IMR-90 (cell line): ENCODE measurements around the gene EPS8. TPM values are rescaled to one million over a fixed set of nuclear protein-coding genes. Genes with fewer than 3 reads are reported as not detected.
"Not testable (repeated sequence)": the region's sequence is repeated elsewhere in the genome, so short reads cannot be mapped to it uniquely, and the experiment has no call there.

Experiments used
- ATAC-seq: fragments of 200-7000 bp; cut with Tn5 transposase; 2 replicates; pipeline ENCODE4 v1.9.1; 2020; ENCODE audit warnings: low read depth, mild to moderate bottlenecking, moderate library complexity
- BruUV-seq: library from RNA; stranded (reverse); fragments of 400-500 nt; replicated peaks from 2 replicates; lab custom pipeline; 2021; lab: Mats Ljungman, UMichigan
- CTCF ChIA-PET: fragments of 300-600 bp; formaldehyde crosslinking; extraction: SDS; loops from one replicate; lab custom pipeline; 2021; ENCODE audit warnings: antibody characterized with exemption; lab: Yijun Ruan, JAX
- POLR2A ChIA-PET: fragments of 300-600 bp; sonication (Branson Sonifier 250); formaldehyde crosslinking; loops from one replicate; lab custom pipeline; 2022; ENCODE audit warnings: antibody characterized with exemption; ENCODE audit not compliant: unreplicated experiment; lab: Charles Lee
- DNase-seq: peaks from one replicate; pipeline ENCODE4 v3.0.0; 2013
- H2AFZ ChIP-seq: replicated peaks from 2 replicates; pipeline ENCODE3; 2013; ENCODE audit warnings: low read length, mild to moderate bottlenecking; ENCODE audit not compliant: poor library complexity
- H2AK5ac ChIP-seq: 2 replicates; pipeline ENCODE4 v1.6.1; 2013; ENCODE audit warnings: low read depth, low read length, inconsistent platforms
- H2AK9ac ChIP-seq: replicated peaks from 2 replicates; pipeline ENCODE3; 2013; ENCODE audit warnings: mild to moderate bottlenecking, low read depth, low read length, moderate library complexity; ENCODE audit not compliant: poor library complexity
- H2BK120ac ChIP-seq: 2 replicates; pipeline ENCODE4 v1.6.1; 2013; ENCODE audit warnings: low read depth, low read length, inconsistent platforms
- H2BK15ac ChIP-seq: 3 replicates; pipeline ENCODE4 v1.6.1; 2013; ENCODE audit warnings: low read depth, low read length, inconsistent platforms
- H2BK20ac ChIP-seq: 2 replicates; pipeline ENCODE4 v1.6.1; 2013; ENCODE audit warnings: low read depth, mild to moderate bottlenecking, inconsistent platforms, low read length, moderate library complexity
- H2BK5ac ChIP-seq: 2 replicates; pipeline ENCODE4 v1.6.1; 2013; ENCODE audit warnings: mild to moderate bottlenecking, low read depth, low read length, inconsistent platforms; ENCODE audit not compliant: poor library complexity, severe bottlenecking
- H3K14ac ChIP-seq: replicated peaks from 2 replicates; pipeline ENCODE4 v1.6.1; 2013; ENCODE audit warnings: low read depth, low read length, inconsistent platforms
- H3K18ac ChIP-seq: 2 replicates; pipeline ENCODE4 v1.6.1; 2013; ENCODE audit warnings: low read depth, low read length, control low read depth
- H3K23ac ChIP-seq: 2 replicates; pipeline ENCODE4 v1.6.1; 2013; ENCODE audit warnings: low read depth, low read length, inconsistent platforms
- H3K27ac ChIP-seq: 2 replicates; pipeline ENCODE4 v1.5.1; 2013; ENCODE audit warnings: mild to moderate bottlenecking, control low read depth, low read length; ENCODE audit not compliant: insufficient read depth
- H3K27me3 ChIP-seq: 2 replicates; pipeline ENCODE4 v1.6.1; 2013; ENCODE audit warnings: low read length; ENCODE audit not compliant: control insufficient read depth, insufficient read depth
- H3K36me3 ChIP-seq: 2 replicates; pipeline ENCODE4 v1.6.1; 2013; ENCODE audit warnings: low read length, mixed read lengths; ENCODE audit not compliant: control insufficient read depth, insufficient read depth
- H3K4ac ChIP-seq: 2 replicates; pipeline ENCODE4 v1.6.1; 2013; ENCODE audit warnings: low read depth, low read length, inconsistent platforms
- H3K4me1 ChIP-seq: 2 replicates; pipeline ENCODE4 v1.6.1; 2013; ENCODE audit warnings: low read length, mixed read lengths; ENCODE audit not compliant: control insufficient read depth, insufficient read depth
- H3K4me2 ChIP-seq: 2 replicates; pipeline ENCODE4 v1.6.1; 2013; ENCODE audit warnings: low read depth, mild to moderate bottlenecking, control low read depth, low read length, moderate library complexity
- H3K4me3 ChIP-seq: 2 replicates; pipeline ENCODE4 v1.5.1; 2013; ENCODE audit warnings: low read depth, mild to moderate bottlenecking, control low read depth, low read length, moderate library complexity; ENCODE audit not compliant: insufficient read depth
- H3K56ac ChIP-seq: 2 replicates; pipeline ENCODE4 v1.6.1; 2013; ENCODE audit warnings: low read length, inconsistent platforms; ENCODE audit not compliant: insufficient read depth; ENCODE audit errors: extremely low read depth
- H3K79me1 ChIP-seq, 2 experiments: 2 replicates each; pipeline ENCODE4 v1.6.1; 2013; ENCODE audit warnings: low read length in 2 of 2, inconsistent platforms in 1 of 2, low read depth in 1 of 2
- H3K9ac ChIP-seq: 2 replicates; pipeline ENCODE4 v1.6.1; 2013; ENCODE audit warnings: low read depth, low read length, control low read depth
- H3K9me1 ChIP-seq: 2 replicates; pipeline ENCODE4 v1.6.1; 2013; ENCODE audit warnings: low read length, inconsistent platforms; ENCODE audit not compliant: insufficient read depth
- H3K9me3 ChIP-seq: 2 replicates; pipeline ENCODE4 v1.6.1; 2013; ENCODE audit warnings: low read length; ENCODE audit not compliant: control insufficient read depth, insufficient read depth
- H4K20me1 ChIP-seq: 2 replicates; pipeline ENCODE4 v1.6.1; 2013; ENCODE audit warnings: low read length, inconsistent platforms; ENCODE audit not compliant: insufficient read depth
- H4K5ac ChIP-seq: 2 replicates; pipeline ENCODE4 v1.6.1; 2013; ENCODE audit warnings: mild to moderate bottlenecking, low read depth, low read length, control low read depth
- H4K8ac ChIP-seq, 2 experiments: 2 replicates each; pipeline ENCODE4 v1.6.1; 2013; ENCODE audit warnings: low read depth in 2 of 2, low read length in 2 of 2, control low read depth in 1 of 2, inconsistent platforms in 1 of 2
- H4K91ac ChIP-seq: 2 replicates; pipeline ENCODE4 v1.6.1; 2013; ENCODE audit warnings: low read depth, low read length, inconsistent platforms; ENCODE audit not compliant: insufficient read depth
- WGBS, 2 experiments: methylation state at CpG; one replicate each; pipeline versions ENCODE4 v1.1.5 to v1.1.7; 2013; ENCODE audit warnings: missing lambda C conversion rate in 2 of 2; ENCODE audit not compliant: insufficient read length in 1 of 2; ENCODE audit errors: extremely low coverage in 2 of 2; 5-methylcytosine and 5-hydroxymethylcytosine counted together
- dilution Hi-C: fragments of 300-500 bp; cut with HindIII; formaldehyde crosslinking; loops from one replicate; pipeline ENCODE4 v1.14.3; 2018; ENCODE audit warnings: low sequenced_read_pairs; ENCODE audit not compliant: unreplicated experiment
- in situ Hi-C: fragments of 300-500 bp; cut with MboI; formaldehyde crosslinking; loops from 3 replicates; pipeline ENCODE4 v1.14.3; 2019; ENCODE audit warnings: low sequenced_read_pairs, inconsistent platforms, mixed read lengths
- intact Hi-C: fragments of 100-400 bp; cut with micrococcal nuclease; formaldehyde crosslinking; loops from 2 replicates; pipeline ENCODE4 v1.10.0; 2022
- polyA plus RNA-seq, 3 experiments: library from polyadenylated mRNA; depleted of rRNA; stranded (reverse); fragments of >200 nt; gene quantifications; 2 replicates each; pipeline ENCODE4 v1.2.3, GENCODE V29; 2012; ENCODE audit warnings: low replicate concordance in 1 of 3
- total RNA-seq: library from RNA; depleted of rRNA; stranded (reverse); fragments of >200 nt; gene quantifications from 2 replicates; pipeline ENCODE4 v1.2.3, GENCODE V29; 2012

The EPS8 gene
- total and polyA plus RNA-seq, 2 of the 4 experiments (the other 2 are of a cell fraction): 45.1 to 104 TPM

DNA sequence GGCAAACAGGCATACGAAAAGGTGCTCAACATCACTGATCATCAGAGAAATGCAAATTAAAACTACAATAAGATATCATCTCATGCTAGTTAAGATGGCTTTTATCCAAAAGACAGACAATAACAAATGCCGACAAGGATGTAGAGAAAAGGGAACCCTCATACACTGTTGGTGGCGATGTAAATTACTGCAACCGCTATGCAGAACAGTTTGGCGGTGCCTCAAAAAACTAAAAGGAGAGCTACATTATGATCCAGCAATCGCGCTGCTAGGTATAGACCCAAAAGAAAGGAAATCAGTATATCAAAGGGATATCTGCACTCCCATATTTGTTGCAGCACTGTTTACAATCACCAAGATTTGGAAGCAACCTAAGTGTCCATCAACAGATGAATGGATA lies 27.0 kb downstream of the EPS8 start:
- WGBS, 2 experiments: no CpG with 5 or more reads among the region's 7 CpGs
- BruUV-seq, in situ Hi-C loops: not testable (repeated sequence)

More for the DNA sequence above, 27.0 kb downstream of the EPS8 start:
- CTCF ChIA-PET, H2BK15ac ChIP-seq, H3K9me3 ChIP-seq, H3K4me1 ChIP-seq, H3K14ac ChIP-seq, H4K8ac ChIP-seq, H3K56ac ChIP-seq, intact Hi-C loops, H3K36me3 ChIP-seq, H3K4me2 ChIP-seq, H3K4ac ChIP-seq, H2AFZ ChIP-seq, H3K27ac ChIP-seq, H4K5ac ChIP-seq, H4K91ac ChIP-seq, H2BK120ac ChIP-seq, H2BK20ac ChIP-seq, H4K20me1 ChIP-seq, H3K4me3 ChIP-seq, H2AK5ac ChIP-seq, H2BK5ac ChIP-seq, H3K18ac ChIP-seq, H3K23ac ChIP-seq, H3K27me3 ChIP-seq, H3K9me1 ChIP-seq, DNase-seq, dilution Hi-C loops, H2AK9ac ChIP-seq, POLR2A ChIA-PET, H3K9ac ChIP-seq, ATAC-seq: not testable (repeated sequence)
- peaks cover 10 to 30% of the 10 kb centered on the region in 2 experiments; a peak in 3 of 4 replicates for H3K79me1 ChIP-seq
